Glomerular visceral epithelial cell (primary cell): ENCODE data around the gene MAN1A1.

Experiments used
- DNase-seq: peaks from one replicate; pipeline ENCODE4 v3.0.0-alpha.2; 2016; ENCODE audit errors: extremely low spot score

The MAN1A1 gene

GRCh38 chr6:119142041-119142440 lies 207.5 kb downstream of the MAN1A1 start:
- DNase-seq, result no peak

- DNase-seq, result no peak
Observed at GRCh38 chr6:119140196-119141140, 209.1 kb downstream of the MAN1A1 start.

GRCh38 chr6:119138906-119139541 lies 210.5 kb downstream of the MAN1A1 start:
- no peak for DNase-seq

- no peak for DNase-seq
Observed at GRCh38 chr6:119137194-119138072, 212.1 kb downstream of the MAN1A1 start.

- DNase-seq, result no peak
Observed at GRCh38 chr6:119134752-119135151, 214.8 kb downstream of the MAN1A1 start.

- no peak for DNase-seq
Observed at GRCh38 chr6:119133400-119133799, 216.2 kb downstream of the MAN1A1 start.

GRCh38 chr6:119132261-119132981 lies 217.1 kb downstream of the MAN1A1 start:
- no peak for DNase-seq

- DNase-seq, result peak; percentile 39
Observed at GRCh38 chr6:119129968-119130484, 219.5 kb downstream of the MAN1A1 start.

- DNase-seq, result peak; percentile 64
Observed at GRCh38 chr6:119129148-119129967, 220.2 kb downstream of the MAN1A1 start.

- DNase-seq, result no peak
Observed at GRCh38 chr6:119128252-119128912, 221.2 kb downstream of the MAN1A1 start.

GRCh38 chr6:119127627-119128026 lies 221.9 kb downstream of the MAN1A1 start:
- DNase-seq, result no peak
